Lower leg skin (tissue), 3 donors: ENCODE data around the gene LYZ.

Experiments
- POLR2A ChIP-seq, 2 donors: fragments of 450-650 bp; IDR thresholded peaks; one replicate each; pipeline ENCODE4 v1.6.1; 2016 to 2017; ENCODE audit warnings: antibody characterized with exemption in 2 of 2, mild to moderate bottlenecking in 1 of 2, moderate library complexity in 1 of 2
- TF ChIP-seq, protein P1 (sequence below), 3 donors: fragments of 450-650 bp; IDR thresholded peaks; one replicate each; pipeline ENCODE4 v1.5.1; 2016; ENCODE audit warnings: antibody characterized with exemption in 3 of 3, mild to moderate bottlenecking in 3 of 3, moderate library complexity in 2 of 3

DNA sequence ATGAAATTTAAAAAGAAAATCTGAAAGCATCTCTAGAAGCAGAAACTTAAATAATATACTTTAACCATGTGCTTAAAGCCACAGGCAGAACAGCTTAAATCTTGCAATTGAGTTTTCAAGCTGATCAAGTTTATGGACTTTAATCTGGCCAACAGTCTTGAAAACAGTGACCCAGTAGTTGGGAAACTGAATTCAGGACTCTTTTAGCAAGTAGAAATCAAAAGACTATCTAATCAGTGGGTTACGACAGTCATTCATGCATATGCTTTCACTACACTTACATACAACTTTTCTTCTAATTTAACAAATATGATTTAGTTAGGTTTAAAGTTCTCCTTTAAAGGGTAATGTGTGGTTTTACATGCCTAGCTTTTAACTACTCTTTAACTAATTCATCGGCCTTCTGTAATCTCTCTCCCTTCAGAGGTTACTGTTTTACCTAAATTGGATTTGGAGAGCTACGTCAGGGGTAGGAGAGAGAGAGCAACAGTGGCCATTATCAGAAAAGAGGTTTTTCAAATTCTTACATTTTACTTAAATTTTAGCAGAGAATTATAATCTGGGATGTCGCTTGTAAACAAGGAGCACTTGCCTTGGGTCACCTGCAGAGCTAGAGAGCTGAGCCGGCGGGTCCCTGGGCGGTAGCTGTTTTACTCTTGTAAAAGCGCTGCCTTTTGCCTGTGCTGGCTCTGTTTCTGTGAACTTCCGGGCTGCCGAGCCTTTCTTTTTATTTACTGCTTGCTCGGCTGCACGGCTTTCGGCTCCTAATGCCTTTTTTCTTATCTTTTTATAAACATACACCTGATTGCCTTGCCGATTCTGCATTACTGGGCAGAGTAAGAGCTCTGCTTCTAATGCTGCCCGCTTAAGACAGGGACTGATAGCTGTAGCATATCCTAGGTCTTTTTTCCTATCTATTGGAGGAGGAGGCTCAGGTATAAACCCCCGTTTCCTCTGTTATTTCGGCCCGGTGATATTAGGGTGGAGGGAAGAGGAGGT is 17.4 kb upstream of the LYZ start:
- TF ChIP-seq, protein P1, sequence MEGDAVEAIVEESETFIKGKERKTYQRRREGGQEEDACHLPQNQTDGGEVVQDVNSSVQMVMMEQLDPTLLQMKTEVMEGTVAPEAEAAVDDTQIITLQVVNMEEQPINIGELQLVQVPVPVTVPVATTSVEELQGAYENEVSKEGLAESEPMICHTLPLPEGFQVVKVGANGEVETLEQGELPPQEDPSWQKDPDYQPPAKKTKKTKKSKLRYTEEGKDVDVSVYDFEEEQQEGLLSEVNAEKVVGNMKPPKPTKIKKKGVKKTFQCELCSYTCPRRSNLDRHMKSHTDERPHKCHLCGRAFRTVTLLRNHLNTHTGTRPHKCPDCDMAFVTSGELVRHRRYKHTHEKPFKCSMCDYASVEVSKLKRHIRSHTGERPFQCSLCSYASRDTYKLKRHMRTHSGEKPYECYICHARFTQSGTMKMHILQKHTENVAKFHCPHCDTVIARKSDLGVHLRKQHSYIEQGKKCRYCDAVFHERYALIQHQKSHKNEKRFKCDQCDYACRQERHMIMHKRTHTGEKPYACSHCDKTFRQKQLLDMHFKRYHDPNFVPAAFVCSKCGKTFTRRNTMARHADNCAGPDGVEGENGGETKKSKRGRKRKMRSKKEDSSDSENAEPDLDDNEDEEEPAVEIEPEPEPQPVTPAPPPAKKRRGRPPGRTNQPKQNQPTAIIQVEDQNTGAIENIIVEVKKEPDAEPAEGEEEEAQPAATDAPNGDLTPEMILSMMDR (IDR thresholded peaks at IDR 0.05), result no peak
- no peak for TF ChIP-seq POLR2A (IDR thresholded peaks at IDR 0.05)
